Left lobe of liver (tissue), 2 donors: Measurements from ENCODE around the gene FGF14. TPM values are rescaled to one million over a fixed set of nuclear protein-coding genes. Genes with fewer than 3 reads are reported as not detected.
A peak's percentile ranks its signal among the peaks of the same experiment; 100 is the strongest.

Experiments used
- ATAC-seq: fragments of 200-7000 bp; cut with Tn5 transposase; one replicate; pipeline ENCODE4 v1.9.1; 2020; ENCODE audit warnings: mild to moderate bottlenecking, moderate library complexity
- DNase-seq: peaks from one replicate; pipeline ENCODE4 v3.0.0-alpha.2; 2020; ENCODE audit warnings: low spot score
- total RNA-seq: library from RNA; stranded (reverse); gene quantifications from one replicate; pipeline ENCODE4 v1.2.1, GENCODE V29; 2021
- donor health status: DM: no; HTN: no; CAD: no; lungs with moderate emphysema.
- donor health status: DM: no; HTN: yes; CAD: no.

Gene FGF14
- total RNA-seq, 1 donor from 2014 or later: 0.48 TPM

- ATAC-seq (no peak), DNase-seq (no peak)
Observed at GRCh38 chr13:101944521-101944920, 457.3 kb downstream of the FGF14 start.

GRCh38 chr13:101942535-101943157 is 459.2 kb downstream of the FGF14 start:
- no peak for ATAC-seq
- DNase-seq: no peak

GRCh38 chr13:101942038-101942437 is 459.8 kb downstream of the FGF14 start:
- DNase-seq (no peak), ATAC-seq (peak; percentile 85)

- DNase-seq: peak; percentile 52
- peak; percentile 89 for ATAC-seq
Observed at GRCh38 chr13:101941095-101941783, 460.6 kb downstream of the FGF14 start.

- DNase-seq (no peak), ATAC-seq (no peak)
Observed at GRCh38 chr13:101939370-101939769, 462.5 kb downstream of the FGF14 start.

- no peak for ATAC-seq
Observed at GRCh38 chr13:101935828-101936227, 466.0 kb downstream of the FGF14 start.

GRCh38 chr13:101931186-101931585 is 470.7 kb downstream of the FGF14 start:
- ATAC-seq: no peak
- no peak for DNase-seq

More at GRCh38 chr13:101935828-101936227, 466.0 kb downstream of the FGF14 start:
- no peak for DNase-seq

GRCh38 chr13:101930331-101930730 is 471.5 kb downstream of the FGF14 start:
- DNase-seq (no peak), ATAC-seq (no peak)

- ATAC-seq: no peak
- no peak for DNase-seq
Observed at GRCh38 chr13:101925731-101926130, 476.1 kb downstream of the FGF14 start.

- peak; percentile 63 for ATAC-seq
- DNase-seq: no peak
Observed at GRCh38 chr13:101919541-101920181, 482.2 kb downstream of the FGF14 start.

- no peak for ATAC-seq
- DNase-seq: no peak
Observed at GRCh38 chr13:101917833-101918661, 483.8 kb downstream of the FGF14 start.

GRCh38 chr13:101917475-101917810 is 484.4 kb downstream of the FGF14 start:
- ATAC-seq (no peak), DNase-seq (no peak)

- DNase-seq: no peak
Observed at GRCh38 chr13:101916775-101917474, 484.9 kb downstream of the FGF14 start.

GRCh38 chr13:101916108-101916774 is 485.6 kb downstream of the FGF14 start:
- ATAC-seq (peak; percentile 78), DNase-seq (no peak)

More at GRCh38 chr13:101916775-101917474, 484.9 kb downstream of the FGF14 start:
- ATAC-seq: peak; percentile 34

- DNase-seq: no peak
- ATAC-seq: peak; percentile 27
Observed at GRCh38 chr13:101915755-101916107, 486.1 kb downstream of the FGF14 start.

GRCh38 chr13:101915331-101915730 is 486.5 kb downstream of the FGF14 start:
- ATAC-seq: no peak
- no peak for DNase-seq

- ATAC-seq (no peak), DNase-seq (no peak)
Observed at GRCh38 chr13:101911752-101912151, 490.1 kb downstream of the FGF14 start.

- no peak for ATAC-seq
- no peak for DNase-seq
Observed at GRCh38 chr13:101903890-101904289, 498.0 kb downstream of the FGF14 start.

- no peak for DNase-seq
- no peak for ATAC-seq
Observed at GRCh38 chr13:101898676-101899075, 503.2 kb downstream of the FGF14 start.

- no peak for ATAC-seq
- no peak for DNase-seq
Observed at GRCh38 chr13:101896541-101896940, 505.3 kb downstream of the FGF14 start.
